Measurements from ENCODE around the gene PITPNC1.
"Not testable (repeated sequence)": the region's sequence is repeated elsewhere in the genome, so short reads cannot be mapped to it uniquely, and the experiment has no call there.

Gene PITPNC1

DNA sequence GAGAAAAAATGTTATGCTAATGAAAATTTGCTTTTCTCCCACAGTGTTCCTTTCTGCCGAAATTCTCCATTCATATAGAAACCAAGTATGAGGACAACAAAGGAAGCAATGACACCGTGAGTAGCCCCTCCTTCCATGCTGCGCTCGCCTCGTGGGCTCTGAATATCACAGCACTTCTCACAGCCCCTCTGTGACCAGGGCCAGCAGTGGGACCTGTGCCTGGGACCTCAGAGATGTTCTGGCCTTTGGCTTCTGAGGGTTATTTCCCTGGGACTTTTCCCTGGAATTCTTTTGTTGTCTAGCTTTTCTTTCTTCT lies 201.0 kb downstream of the PITPNC1 start:
- Histone ChIP-seq H3K27me3 (ENCODE audit: control insufficient read depth in 1 of 2, insufficient read depth in 2 of 2, low read length in 2 of 2) (no peaks in the 10 kb centered on the region), H3K36me3 (ENCODE audit: control insufficient read depth in 1 of 2, insufficient read depth in 2 of 2, low read length in 2 of 2) (no peaks in the 10 kb centered on the region), H3K4me3 (ENCODE audit: low read depth in 1 of 2, low read length in 2 of 2) (no peak overlapping the region), H3K9ac (ENCODE audit: low read depth in 1 of 2, low read length in 2 of 2) (no peak overlapping the region), H3K4me1 (ENCODE audit: control insufficient read depth in 1 of 2, insufficient read depth in 2 of 2, low read length in 2 of 2) (peaks cover 8 to 10% of the 10 kb centered on the region in 2 donors), H3K27ac (ENCODE audit: low read depth, low read length) (no peak overlapping the region), H3K9me3 (ENCODE audit: control insufficient read depth in 1 of 2, low read length in 2 of 2) (no peaks in the 10 kb centered on the region)

DNA sequence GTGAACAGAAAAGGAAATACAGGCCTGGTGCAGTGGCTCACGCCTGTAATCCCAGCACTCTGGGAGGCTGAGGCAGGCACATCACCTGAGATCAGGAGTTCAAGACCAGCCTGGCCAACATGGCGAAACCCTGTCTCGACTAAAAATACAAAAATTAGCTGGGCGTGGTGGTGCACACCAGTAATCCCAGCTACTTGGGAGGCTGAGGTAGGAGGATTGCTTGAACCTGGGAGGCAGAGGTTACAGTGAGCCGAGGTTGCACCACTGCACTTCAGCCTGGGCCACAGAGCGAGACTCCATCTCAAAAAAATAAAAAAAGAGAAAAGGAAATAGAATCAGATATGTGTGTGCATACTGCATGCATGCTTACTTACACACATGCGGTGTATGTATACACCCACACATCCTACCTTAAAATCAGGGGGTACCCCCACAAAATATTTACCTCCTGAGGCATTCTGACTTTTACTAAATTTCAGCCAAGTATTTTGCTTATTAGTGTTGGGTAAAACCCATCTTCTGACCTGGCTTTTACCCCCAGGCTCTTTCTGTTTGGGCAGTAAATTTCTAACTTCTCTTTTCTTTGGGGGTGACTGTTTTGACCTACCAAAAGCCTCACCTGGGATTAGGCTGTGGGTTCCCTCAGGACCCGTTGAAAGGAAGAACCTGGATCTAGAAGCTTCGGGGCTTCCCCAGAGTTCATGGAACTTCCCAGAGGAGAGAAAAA lies 201.8 kb downstream of the PITPNC1 start:
- H3K9ac ChIP-seq (ENCODE audit: low read depth in 1 of 2, low read length in 2 of 2); H3K9me3 ChIP-seq (ENCODE audit: control insufficient read depth in 1 of 2, low read length in 2 of 2); H3K4me3 ChIP-seq (ENCODE audit: low read depth in 1 of 2, low read length in 2 of 2); H3K27ac ChIP-seq (ENCODE audit: low read depth, low read length); H3K36me3 ChIP-seq (ENCODE audit: control insufficient read depth in 1 of 2, insufficient read depth in 2 of 2, low read length in 2 of 2); H3K27me3 ChIP-seq (ENCODE audit: control insufficient read depth in 1 of 2, insufficient read depth in 2 of 2, low read length in 2 of 2): not testable (repeated sequence)
- peaks cover 9 to 10% of the 10 kb centered on the region in 2 donors for H3K4me1 ChIP-seq (ENCODE audit: control insufficient read depth in 1 of 2, insufficient read depth in 2 of 2, low read length in 2 of 2)

- Histone ChIP-seq H3K4me1 (ENCODE audit: control insufficient read depth in 1 of 2, insufficient read depth in 2 of 2, low read length in 2 of 2) (peaks cover 5 to 15% of the 10 kb centered on the region in 2 donors), H3K36me3 (ENCODE audit: control insufficient read depth in 1 of 2, insufficient read depth in 2 of 2, low read length in 2 of 2) (no peaks in the 10 kb centered on the region), H3K9me3 (ENCODE audit: control insufficient read depth in 1 of 2, low read length in 2 of 2) (no peaks in the 10 kb centered on the region), H3K9ac (ENCODE audit: low read depth in 1 of 2, low read length in 2 of 2) (no peak overlapping the region), H3K4me3 (ENCODE audit: low read depth in 1 of 2, low read length in 2 of 2) (no peak overlapping the region), H3K27me3 (ENCODE audit: control insufficient read depth in 1 of 2, insufficient read depth in 2 of 2, low read length in 2 of 2) (no peaks in the 10 kb centered on the region), H3K27ac (ENCODE audit: low read depth, low read length) (no peak overlapping the region)
Measured at GRCh38 chr17:67582673-67583081, 205.6 kb downstream of the PITPNC1 start.

- Histone ChIP-seq H3K9me3 (ENCODE audit: control insufficient read depth in 1 of 2, low read length in 2 of 2) (no peaks in the 10 kb centered on the region), H3K27ac (ENCODE audit: low read depth, low read length) (no peak overlapping the region), H3K9ac (ENCODE audit: low read depth in 1 of 2, low read length in 2 of 2) (no peak overlapping the region), H3K4me3 (ENCODE audit: low read depth in 1 of 2, low read length in 2 of 2) (no peak overlapping the region), H3K27me3 (ENCODE audit: control insufficient read depth in 1 of 2, insufficient read depth in 2 of 2, low read length in 2 of 2) (no peaks in the 10 kb centered on the region), H3K36me3 (ENCODE audit: control insufficient read depth in 1 of 2, insufficient read depth in 2 of 2, low read length in 2 of 2) (no peaks in the 10 kb centered on the region), H3K4me1 (ENCODE audit: control insufficient read depth in 1 of 2, insufficient read depth in 2 of 2, low read length in 2 of 2) (peaks cover 5 to 15% of the 10 kb centered on the region in 2 donors)
Measured at GRCh38 chr17:67585077-67585602, 208.1 kb downstream of the PITPNC1 start.

DNA sequence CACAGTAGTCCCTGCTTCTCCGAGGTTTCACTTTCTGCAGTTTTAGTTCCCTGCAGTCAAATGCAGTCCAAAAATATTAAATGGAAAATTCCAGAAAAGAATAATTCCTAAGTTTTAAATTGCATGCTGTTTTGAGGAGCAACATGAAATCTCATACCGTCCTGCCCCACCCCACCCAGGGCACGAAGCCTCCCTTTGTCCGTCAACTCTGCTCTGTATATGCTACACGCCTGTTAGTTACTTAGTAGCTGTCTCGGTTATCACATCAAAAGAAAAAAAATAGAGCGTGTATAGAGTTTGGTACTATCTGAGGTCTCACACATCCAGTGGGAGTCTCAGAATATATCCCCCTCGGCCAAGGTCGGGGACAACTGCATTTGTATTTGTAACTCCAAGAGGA lies 211.2 kb downstream of the PITPNC1 start:
- H3K27ac ChIP-seq (ENCODE audit: low read depth, low read length), result no peak overlapping the region
- no peaks in the 10 kb centered on the region for H3K9me3 ChIP-seq (ENCODE audit: control insufficient read depth in 1 of 2, low read length in 2 of 2)
- no peaks in the 10 kb centered on the region for H3K36me3 ChIP-seq (ENCODE audit: control insufficient read depth in 1 of 2, insufficient read depth in 2 of 2, low read length in 2 of 2)
- H3K4me3 ChIP-seq (ENCODE audit: low read depth in 1 of 2, low read length in 2 of 2), result no peak overlapping the region
- no peaks in the 10 kb centered on the region for H3K27me3 ChIP-seq (ENCODE audit: control insufficient read depth in 1 of 2, insufficient read depth in 2 of 2, low read length in 2 of 2)
- peaks cover 0 to 10% of the 10 kb centered on the region in 2 donors for H3K4me1 ChIP-seq (ENCODE audit: control insufficient read depth in 1 of 2, insufficient read depth in 2 of 2, low read length in 2 of 2)
- H3K9ac ChIP-seq (ENCODE audit: low read depth in 1 of 2, low read length in 2 of 2), result no peak overlapping the region

- no peaks in the 10 kb centered on the region for H3K9me3 ChIP-seq (ENCODE audit: control insufficient read depth in 1 of 2, low read length in 2 of 2)
- no peaks in the 10 kb centered on the region for H3K27me3 ChIP-seq (ENCODE audit: control insufficient read depth in 1 of 2, insufficient read depth in 2 of 2, low read length in 2 of 2)
- no peaks in the 10 kb centered on the region for H3K36me3 ChIP-seq (ENCODE audit: control insufficient read depth in 1 of 2, insufficient read depth in 2 of 2, low read length in 2 of 2)
- H3K27ac ChIP-seq (ENCODE audit: low read depth, low read length), result no peak overlapping the region
- no peak overlapping the region for H3K4me3 ChIP-seq (ENCODE audit: low read depth in 1 of 2, low read length in 2 of 2)
- no peak overlapping the region for H3K9ac ChIP-seq (ENCODE audit: low read depth in 1 of 2, low read length in 2 of 2)
- H3K4me1 ChIP-seq (ENCODE audit: control insufficient read depth in 1 of 2, insufficient read depth in 2 of 2, low read length in 2 of 2), result peaks cover 0 to 10% of the 10 kb centered on the region in 2 donors
Measured at GRCh38 chr17:67594115-67594880, 217.2 kb downstream of the PITPNC1 start.

- H3K4me3 ChIP-seq (ENCODE audit: low read depth in 1 of 2, low read length in 2 of 2), result no peak overlapping the region
- H3K27ac ChIP-seq (ENCODE audit: low read depth, low read length), result no peak overlapping the region
- no peaks in the 10 kb centered on the region for H3K9me3 ChIP-seq (ENCODE audit: control insufficient read depth in 1 of 2, low read length in 2 of 2)
- no peaks in the 10 kb centered on the region for H3K4me1 ChIP-seq (ENCODE audit: control insufficient read depth in 1 of 2, insufficient read depth in 2 of 2, low read length in 2 of 2)
- no peak overlapping the region for H3K9ac ChIP-seq (ENCODE audit: low read depth in 1 of 2, low read length in 2 of 2)
- peaks cover 0 to 3% of the 10 kb centered on the region in 2 donors for H3K27me3 ChIP-seq (ENCODE audit: control insufficient read depth in 1 of 2, insufficient read depth in 2 of 2, low read length in 2 of 2)
- no peaks in the 10 kb centered on the region for H3K36me3 ChIP-seq (ENCODE audit: control insufficient read depth in 1 of 2, insufficient read depth in 2 of 2, low read length in 2 of 2)
Measured at GRCh38 chr17:67600408-67600807, 223.3 kb downstream of the PITPNC1 start.

- H3K4me1 ChIP-seq (ENCODE audit: control insufficient read depth in 1 of 2, insufficient read depth in 2 of 2, low read length in 2 of 2), result peaks cover 5 to 7% of the 10 kb centered on the region in 2 donors
- peaks cover 0 to 4% of the 10 kb centered on the region in 2 donors for H3K27me3 ChIP-seq (ENCODE audit: control insufficient read depth in 1 of 2, insufficient read depth in 2 of 2, low read length in 2 of 2)
- H3K36me3 ChIP-seq (ENCODE audit: control insufficient read depth in 1 of 2, insufficient read depth in 2 of 2, low read length in 2 of 2), result no peaks in the 10 kb centered on the region
- no peak overlapping the region for H3K4me3 ChIP-seq (ENCODE audit: low read depth in 1 of 2, low read length in 2 of 2)
- no peaks in the 10 kb centered on the region for H3K9me3 ChIP-seq (ENCODE audit: control insufficient read depth in 1 of 2, low read length in 2 of 2)
- H3K9ac ChIP-seq (ENCODE audit: low read depth in 1 of 2, low read length in 2 of 2), result no peak overlapping the region
- no peak overlapping the region for H3K27ac ChIP-seq (ENCODE audit: low read depth, low read length)
Measured at GRCh38 chr17:67601897-67602296, 224.8 kb downstream of the PITPNC1 start.

- Histone ChIP-seq H3K9ac (ENCODE audit: low read depth in 1 of 2, low read length in 2 of 2) (no peak overlapping the region), H3K27ac (ENCODE audit: low read depth, low read length) (no peak overlapping the region), H3K27me3 (ENCODE audit: control insufficient read depth in 1 of 2, insufficient read depth in 2 of 2, low read length in 2 of 2) (peaks cover 0 to 4% of the 10 kb centered on the region in 2 donors), H3K4me1 (ENCODE audit: control insufficient read depth in 1 of 2, insufficient read depth in 2 of 2, low read length in 2 of 2) (peaks cover 5 to 8% of the 10 kb centered on the region in 2 donors), H3K36me3 (ENCODE audit: control insufficient read depth in 1 of 2, insufficient read depth in 2 of 2, low read length in 2 of 2) (no peaks in the 10 kb centered on the region), H3K9me3 (ENCODE audit: control insufficient read depth in 1 of 2, low read length in 2 of 2) (no peaks in the 10 kb centered on the region), H3K4me3 (ENCODE audit: low read depth in 1 of 2, low read length in 2 of 2) (no peak overlapping the region)
Measured at GRCh38 chr17:67602444-67602843, 225.4 kb downstream of the PITPNC1 start.

GRCh38 chr17:67602974-67603373 lies 225.9 kb downstream of the PITPNC1 start:
- Histone ChIP-seq H3K4me1 (ENCODE audit: control insufficient read depth in 1 of 2, insufficient read depth in 2 of 2, low read length in 2 of 2) (peaks cover 5 to 8% of the 10 kb centered on the region in 2 donors), H3K27ac (ENCODE audit: low read depth, low read length) (no peak overlapping the region), H3K9ac (ENCODE audit: low read depth in 1 of 2, low read length in 2 of 2) (no peak overlapping the region), H3K36me3 (ENCODE audit: control insufficient read depth in 1 of 2, insufficient read depth in 2 of 2, low read length in 2 of 2) (no peaks in the 10 kb centered on the region), H3K27me3 (ENCODE audit: control insufficient read depth in 1 of 2, insufficient read depth in 2 of 2, low read length in 2 of 2) (peaks cover 0 to 4% of the 10 kb centered on the region in 2 donors), H3K9me3 (ENCODE audit: control insufficient read depth in 1 of 2, low read length in 2 of 2) (no peaks in the 10 kb centered on the region), H3K4me3 (ENCODE audit: low read depth in 1 of 2, low read length in 2 of 2) (no peak overlapping the region)

Data from duodenal mucosa (tissue), 2 donors.